ENCODE data around the gene SPDYE1. TPM values are rescaled to one million over a fixed set of nuclear protein-coding genes. Genes with fewer than 3 reads are reported as not detected.
"Not testable (repeated sequence)": the region's sequence is repeated elsewhere in the genome, so short reads cannot be mapped to it uniquely, and the experiment has no call there.

Gene SPDYE1, protein sequence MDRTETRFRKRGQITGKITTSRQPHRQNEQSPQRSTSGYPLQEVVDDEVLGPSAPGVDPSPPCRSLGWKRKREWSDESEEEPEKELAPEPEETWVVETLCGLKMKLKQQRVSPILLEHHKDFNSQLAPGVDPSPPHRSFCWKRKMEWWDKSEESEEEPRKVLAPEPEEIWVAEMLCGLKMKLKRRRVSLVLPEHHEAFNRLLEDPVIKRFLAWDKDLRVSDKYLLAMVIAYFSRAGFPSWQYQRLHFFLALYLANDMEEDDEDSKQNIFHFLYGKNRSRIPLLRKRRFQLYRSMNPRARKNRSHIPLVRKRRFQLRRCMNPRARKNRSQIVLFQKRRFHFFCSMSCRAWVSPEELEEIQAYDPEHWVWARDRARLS
- not detected in 2 replicates for total RNA-seq (2014; rRNA removed)
- polyA plus RNA-seq (2012): 0.16 TPM

DNA sequence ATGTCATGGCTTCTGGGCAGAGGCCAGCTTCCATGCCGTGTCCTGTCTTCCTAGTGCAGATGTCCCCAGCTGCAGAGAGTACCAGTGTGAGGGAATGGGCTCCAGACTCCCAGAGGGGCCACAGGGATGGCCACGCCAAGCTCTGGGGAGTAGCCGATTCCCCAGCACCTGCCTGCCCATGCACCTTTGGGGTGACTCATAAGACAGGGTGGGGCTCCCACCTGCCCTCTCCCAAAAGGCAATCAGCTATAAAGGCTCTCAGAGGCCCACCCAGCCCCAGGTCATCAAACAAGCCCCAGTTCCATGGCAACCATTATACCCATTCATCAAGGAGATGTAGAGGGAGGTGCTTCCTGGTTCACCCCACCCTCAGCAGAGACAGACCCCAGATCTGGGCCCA, at the start of gene SPDYE1:
TSS of gene SPDYE1 (plus strand) at position 366 of the 400 bp plus-strand sequence. CDS start 2,053 bp downstream, outside the sequence.
- not testable (repeated sequence) for DNase-seq (ENCODE audit: low read depth)

DNA sequence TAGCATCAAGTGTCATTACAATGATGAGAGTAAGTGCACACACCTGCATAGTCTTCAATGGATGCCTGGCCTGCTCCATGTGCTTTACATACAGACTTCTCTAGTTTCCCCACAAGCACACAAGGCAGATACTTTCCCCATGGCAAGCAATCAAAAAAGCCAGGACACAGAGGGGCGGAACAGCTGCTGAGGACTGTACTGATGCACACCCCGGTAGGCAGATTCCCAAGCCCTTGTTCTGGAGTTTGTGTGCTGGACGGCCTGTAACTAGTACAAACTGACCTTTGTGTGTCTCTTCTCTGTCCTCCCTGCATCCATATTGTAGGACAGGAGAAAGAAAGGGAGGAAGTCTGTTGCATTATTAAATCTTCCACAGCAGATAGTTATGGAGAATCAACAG, 45.7 kb upstream of the SPDYE1 start:
- peak; percentile 8 for DNase-seq (ENCODE audit: low read depth)

DNA sequence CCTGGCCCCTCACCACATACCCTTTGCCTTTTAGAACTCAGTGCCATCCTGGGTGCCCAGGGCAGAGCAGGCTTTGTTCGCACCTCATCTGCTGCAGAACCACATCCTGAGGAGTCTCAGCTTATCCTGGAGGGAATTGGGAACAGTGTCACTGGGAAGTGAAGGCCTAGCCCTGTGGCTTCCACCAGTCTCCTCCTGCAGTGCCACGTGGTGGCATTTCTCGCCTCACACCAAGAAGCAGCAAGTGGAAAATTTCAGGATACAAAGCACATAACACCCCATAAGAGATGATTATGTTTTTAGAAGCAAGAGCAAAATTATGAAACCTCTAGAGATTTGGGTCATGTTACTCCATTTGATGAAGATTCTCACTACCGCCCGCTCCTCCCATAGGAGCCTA, 44.6 kb upstream of the SPDYE1 start:
- no peak for DNase-seq (ENCODE audit: low read depth)

DNA sequence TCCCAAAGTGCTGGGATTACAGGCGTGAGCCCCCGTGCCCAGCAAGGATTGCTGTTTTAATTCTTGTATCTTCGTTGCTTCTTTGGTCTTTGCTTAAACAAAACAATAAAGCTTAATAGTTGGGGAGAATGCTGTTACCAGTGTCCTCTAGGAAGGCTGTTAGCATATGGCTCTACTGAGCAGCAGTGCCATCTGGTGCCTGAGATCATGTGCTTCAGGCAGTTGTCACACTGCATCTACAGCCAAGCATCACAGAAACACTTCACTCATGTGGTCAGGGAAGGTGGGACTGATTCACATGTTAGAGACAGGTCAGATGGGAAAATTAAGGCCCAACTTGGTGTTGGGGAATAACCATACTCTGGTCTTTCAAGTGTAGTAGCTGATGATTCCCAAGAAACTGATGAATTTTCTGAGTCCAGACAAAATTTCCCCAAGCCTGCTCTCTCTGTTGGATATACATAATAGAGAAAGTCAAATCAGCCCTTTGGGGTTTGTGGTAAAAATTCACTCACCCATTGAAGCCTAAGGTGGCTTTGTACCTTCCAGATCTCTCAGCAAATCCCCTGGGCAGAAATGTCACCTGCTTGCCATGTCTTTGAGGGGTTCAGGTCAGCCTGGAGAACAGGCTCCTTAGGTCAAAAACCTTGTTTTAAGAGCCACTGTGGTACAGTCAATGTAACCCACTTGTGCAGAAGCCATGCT, 43.0 kb upstream of the SPDYE1 start:
- peak; percentile 74 for DNase-seq (ENCODE audit: low read depth)

DNA sequence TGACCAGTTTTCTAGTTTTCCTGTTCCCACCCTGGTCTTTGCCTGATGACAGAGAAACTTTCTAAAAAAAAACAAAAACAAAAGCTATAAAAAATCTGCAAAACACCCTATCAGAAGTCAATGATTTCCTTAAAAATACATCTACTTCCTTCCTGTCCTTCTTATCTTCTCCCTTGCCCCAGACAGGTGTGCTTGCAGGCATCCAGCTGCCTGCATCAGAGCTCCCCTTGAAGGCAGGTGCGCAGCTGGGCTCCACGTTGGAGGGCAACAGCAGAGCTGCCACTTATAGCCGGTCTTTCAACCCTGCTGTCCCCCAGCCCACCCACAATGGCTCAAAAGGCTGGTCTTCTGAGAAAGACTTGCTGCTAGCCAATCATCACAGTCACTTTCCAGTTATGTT, 41.7 kb upstream of the SPDYE1 start:
- DNase-seq (ENCODE audit: low read depth): no peak

DNA sequence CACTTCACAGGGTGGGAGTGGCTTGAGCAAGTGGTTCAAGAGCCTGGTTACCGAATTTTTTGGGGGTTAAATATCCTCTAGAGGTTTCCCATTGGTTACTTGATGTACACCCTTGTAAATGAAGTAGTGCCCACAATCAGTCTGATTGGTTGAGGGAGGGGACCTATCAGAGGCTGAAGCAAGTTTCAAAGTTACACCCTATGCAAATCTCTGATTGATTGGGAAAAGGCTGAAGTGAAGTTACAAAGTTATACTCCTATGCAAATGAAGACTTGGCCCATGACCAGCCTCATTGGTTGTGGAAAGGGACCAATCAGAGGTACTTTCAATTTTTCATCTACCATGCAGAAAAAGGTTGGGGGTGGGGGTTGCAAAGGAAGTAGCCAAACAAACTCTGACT, 36.8 kb upstream of the SPDYE1 start:
- no peak for DNase-seq (ENCODE audit: low read depth)

DNA sequence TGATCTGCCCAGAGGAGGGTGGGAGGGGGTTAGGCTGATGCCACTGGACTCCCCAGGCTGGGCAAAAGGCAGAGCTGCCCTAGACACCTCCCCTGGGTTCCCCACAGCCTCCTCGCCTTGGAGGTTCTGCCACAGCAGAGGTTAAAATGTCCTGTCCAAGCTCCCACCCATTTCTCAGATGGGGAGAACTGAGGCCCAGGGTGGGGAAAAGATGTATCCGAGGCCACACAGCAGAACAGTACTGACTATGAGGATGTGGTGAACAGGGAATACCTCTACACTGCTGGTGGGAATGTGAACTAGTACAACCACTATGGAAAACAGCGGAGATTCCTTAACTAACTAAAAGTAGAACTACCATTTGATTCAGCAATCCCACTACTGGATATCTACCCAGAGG, 31.3 kb upstream of the SPDYE1 start:
- DNase-seq (ENCODE audit: low read depth): not testable (repeated sequence)

DNA sequence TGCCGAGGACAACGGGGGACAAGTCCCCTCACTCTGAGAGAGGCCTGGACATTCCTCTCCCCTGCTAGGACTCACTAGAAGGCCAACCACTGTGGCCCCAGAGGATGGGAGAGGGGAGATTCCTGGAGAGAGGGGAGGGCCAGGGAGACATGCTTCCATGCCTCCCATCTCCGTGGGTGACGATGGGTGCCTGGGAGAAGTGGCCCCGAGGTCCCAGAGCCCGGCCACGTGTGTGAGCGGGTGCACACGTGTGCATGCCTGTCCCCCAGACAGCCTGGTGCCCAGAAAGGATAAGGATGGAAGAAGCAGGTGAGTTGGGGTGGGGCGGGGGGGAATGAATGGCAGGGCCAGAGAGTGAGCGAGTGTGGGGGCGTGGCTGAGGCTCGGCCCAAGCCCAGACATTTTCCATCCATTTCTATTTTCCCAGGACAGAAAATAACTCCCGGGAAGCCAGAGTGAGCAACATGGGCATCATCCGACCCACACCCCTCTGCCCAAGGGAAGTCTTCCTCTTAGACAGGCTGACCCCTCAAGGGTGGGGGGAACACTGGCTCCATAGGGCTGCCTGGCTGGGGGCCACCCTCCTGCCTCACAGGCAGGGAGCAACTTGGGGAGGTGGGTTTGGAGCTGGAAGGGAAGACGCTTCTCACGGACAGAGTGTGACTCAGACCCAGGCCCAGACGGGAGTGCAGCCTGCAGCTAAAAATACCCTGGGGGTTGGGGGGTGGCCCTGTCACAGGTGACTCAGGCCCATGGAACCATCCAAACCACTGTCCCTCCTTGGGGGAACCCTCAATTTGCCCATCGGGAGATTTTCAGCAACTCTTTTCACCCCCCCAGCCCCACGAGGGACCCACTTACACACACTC, 29.3 kb upstream of the SPDYE1 start:
- peak; percentile 7 for DNase-seq (ENCODE audit: low read depth)

DNA sequence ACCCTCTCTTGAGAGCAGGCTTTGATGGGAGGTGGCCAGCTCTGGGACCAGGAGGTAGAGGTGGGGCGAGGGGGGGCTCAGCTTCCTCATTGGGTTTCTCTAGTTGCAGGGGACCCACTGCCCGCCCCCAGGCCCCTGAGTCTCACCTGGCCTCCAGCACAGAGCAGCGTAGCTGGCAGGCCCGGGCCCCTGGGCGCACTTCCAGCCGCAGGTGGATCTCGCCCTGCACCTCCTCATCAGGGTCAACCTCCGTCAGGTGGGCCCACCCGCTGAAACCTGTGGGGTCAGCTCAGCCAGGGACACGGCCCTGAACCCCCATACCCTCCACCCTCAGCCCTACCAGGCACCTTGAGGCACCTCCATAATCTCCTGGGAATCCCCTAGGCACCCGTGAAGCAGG, 28.1 kb upstream of the SPDYE1 start:
- not testable (repeated sequence) for DNase-seq (ENCODE audit: low read depth)

DNA sequence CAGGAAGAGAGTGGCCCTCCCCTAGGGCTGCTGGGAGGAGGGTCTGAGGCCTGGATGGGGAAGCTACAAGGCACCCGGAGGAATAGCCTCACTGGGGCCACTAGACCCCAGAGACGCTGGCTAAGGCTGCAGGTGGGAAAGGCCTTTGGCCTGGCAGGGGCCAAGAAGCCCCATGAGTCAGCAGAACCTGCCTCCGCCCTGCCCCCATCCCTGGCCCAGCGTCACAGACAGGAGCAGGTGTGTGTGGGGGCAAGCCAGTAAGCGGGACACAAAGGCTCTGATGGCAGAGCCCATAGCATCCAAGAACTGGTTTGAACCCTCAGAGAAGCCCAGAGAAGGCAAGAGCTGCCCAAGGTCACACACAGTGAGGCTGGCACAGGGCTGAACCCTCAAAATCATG, 27.0 kb upstream of the SPDYE1 start:
- peak; percentile 14 for DNase-seq (ENCODE audit: low read depth)

DNA sequence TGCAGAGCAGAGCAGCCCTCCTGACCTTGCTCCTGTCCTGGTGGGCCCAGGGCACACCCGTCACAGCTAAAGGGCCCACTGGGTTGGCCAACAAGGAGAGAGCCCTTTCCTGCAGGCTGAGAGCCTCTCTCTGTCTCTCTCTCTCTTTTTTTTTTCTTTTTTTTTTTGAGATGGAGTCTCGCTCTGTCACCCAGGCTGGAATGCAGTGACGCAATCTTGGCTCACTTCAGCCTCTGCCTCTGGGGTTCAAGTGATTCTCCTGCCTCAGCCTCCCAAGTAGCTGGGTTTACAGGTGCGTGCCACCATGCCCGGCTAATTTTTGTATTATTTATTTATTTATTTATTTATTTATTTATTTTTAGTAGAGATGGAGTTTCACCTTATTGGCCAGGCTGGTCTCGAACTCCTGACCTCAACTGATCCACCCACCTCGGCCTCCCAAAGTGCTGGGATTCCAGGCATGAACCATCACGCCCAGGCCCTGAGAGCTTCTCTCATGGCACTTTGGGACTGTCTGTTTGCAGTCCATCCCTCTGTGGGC, 23.6 kb upstream of the SPDYE1 start:
- not testable (repeated sequence) for DNase-seq (ENCODE audit: low read depth)

DNA sequence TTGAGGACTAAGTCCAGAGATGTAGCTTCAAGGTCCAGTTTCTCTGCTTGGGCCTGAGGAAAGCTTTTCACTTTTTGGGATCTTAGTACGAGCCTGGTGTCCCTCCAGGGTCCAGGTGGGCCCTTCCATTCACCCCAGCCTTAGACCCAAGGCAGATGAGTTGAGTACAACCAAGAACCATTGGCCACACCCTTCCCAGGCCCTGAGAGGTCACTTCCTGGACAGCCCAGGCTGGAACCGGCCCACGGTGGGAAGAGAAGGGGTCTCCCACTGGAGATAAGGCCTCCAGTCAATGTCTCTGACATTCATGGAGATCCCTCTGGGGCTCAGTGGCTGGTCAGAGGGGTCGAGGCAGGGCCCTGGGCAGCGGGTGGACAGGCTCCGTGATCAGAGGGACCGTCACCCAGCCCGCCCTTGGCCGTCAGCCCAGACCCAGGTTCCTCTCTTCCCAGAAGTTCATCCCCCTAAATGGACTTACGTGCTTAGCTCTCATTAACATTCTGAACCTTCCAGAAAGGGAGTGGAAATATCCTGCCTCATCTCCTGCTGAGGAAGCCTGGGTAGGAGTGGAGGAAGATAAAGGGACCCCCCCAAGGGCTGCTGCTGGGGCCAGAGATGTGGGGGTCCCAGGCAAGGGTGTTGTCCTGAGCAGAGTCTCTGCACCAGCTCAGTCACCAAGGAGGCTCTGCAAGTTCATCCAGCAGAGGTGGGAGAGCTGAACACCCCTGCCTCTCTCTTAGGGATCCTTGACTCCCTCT, 22.8 kb upstream of the SPDYE1 start:
- not testable (repeated sequence) for DNase-seq (ENCODE audit: low read depth)

DNA sequence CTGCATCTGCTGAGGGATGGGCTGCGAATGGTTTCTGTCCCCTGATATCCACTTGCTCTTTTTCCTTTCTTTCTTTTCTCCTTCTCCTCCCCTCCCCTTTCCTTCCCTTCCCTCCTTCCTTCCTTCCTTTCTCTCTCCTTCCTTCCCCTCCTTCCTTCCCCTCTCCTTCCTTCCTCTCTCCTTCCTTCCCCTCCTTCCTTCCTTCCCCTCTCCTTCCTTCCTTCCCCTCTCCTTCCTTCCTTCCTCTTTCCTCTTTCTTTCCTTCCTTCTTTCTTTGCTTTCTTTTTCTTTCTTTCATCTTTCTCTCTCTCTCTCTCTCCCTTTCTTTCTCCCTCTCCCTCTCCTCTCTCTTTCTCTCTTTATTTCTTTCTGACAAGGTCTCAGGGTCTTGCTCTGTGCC, 20.2 kb upstream of the SPDYE1 start:
- no peak for DNase-seq (ENCODE audit: low read depth)

DNA sequence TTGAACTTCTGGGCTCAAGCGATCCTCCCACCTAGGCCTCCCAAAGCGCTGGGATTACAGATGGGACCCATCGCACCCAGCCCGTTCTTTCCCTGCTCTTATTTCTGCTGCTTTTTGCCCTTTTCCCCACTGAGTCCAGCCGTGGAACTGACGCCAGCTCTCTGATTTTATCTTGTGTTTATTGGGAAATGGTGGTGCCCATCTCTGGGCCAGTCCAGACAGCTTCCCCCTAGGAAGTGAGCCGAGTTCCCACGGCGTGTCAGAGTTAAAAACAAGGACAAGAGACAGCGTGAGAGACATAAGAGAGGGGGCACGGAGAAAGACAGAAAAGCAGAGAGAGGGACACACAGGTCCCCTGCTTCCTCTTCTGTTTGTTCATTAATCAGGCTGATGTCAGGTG, 19.6 kb upstream of the SPDYE1 start:
- DNase-seq (ENCODE audit: low read depth): not testable (repeated sequence)

DNA sequence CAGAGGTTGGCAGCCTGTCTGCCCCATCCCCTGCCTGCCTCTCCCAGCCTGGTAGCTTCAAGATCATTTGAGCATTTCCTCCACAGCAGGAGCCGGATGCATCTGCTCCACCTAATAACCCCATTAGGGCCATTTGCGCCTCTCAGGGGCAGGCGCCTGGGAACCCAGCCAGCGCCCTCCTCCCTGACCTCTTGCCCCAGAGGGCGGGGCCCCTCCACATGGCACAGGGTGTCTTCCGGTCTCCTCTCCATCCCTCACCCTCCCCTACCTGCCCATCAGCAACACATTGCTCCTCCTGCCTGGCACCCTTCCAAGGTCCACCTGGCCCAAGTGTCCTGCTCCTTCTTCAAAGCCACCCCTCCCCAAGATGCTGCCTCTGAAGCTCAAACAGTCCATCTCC, 14.8 kb upstream of the SPDYE1 start:
- DNase-seq (ENCODE audit: low read depth): not testable (repeated sequence)

DNA sequence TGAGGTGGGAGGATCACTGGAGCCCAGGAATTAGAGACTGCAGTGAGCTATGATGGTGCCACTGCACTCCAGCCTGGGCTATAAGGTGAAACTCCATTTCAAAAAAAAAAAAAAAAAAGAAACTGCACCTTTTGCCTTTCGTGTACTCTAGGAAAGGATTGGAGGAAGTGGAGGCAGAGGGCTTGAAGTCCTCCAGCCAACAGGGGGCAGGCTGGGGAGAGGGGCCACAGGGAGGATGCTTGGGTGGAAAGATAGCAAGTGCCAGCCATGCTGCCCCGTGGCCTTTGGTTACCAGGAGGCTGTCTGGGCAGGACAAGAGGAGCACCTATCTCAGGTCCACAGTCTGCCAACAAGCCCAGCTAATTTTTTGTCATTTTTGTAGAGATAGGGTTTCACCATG, 14.0 kb upstream of the SPDYE1 start:
- not testable (repeated sequence) for DNase-seq (ENCODE audit: low read depth)

DNA sequence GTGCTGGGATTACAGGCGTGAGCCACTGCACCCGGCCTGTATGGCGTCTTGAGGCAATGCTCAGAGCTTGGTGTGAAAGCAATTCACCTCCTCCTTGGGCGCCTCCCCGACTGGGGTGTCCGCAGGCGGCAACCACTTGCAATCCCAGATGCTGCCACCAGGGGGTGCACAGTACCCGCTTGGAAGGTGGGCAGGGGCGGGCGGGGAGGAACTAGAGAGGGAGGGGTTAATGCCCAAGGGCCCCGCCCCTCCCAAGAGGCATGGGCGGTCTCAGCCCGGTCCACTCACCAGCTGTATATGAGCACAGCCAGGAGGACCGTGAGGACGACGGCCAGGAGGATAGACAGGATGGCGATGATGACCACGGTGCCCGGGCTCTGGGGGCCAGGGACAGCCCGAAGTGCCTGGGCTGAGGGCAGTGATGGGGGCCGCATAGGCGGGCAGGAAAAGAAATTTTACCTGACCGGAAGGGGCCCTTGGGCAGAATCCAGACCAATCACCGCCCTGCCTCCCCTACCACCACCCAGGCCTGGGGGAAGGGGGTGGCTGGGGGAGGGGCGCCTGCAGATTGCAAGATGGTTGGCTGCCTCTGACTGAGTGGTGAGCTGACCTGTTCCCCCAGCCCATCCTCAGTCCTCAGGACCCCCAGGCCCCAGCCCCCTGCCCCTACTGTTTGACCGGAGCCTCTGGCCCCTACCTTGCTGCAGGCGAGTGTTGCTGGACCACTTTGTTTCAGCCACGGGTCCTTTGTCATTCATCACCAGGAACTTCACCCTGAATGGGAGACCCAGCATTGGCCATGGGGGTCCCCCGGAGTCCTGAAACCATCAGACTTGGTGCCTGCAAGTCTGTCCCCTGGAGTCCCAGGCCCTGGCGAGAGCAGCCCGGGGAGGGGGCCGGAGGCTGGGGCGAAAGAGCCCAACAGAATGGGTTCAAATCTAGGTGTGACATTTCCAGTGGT, 11.5 kb upstream of the SPDYE1 start:
- peak; percentile 77 for DNase-seq (ENCODE audit: low read depth)

DNA sequence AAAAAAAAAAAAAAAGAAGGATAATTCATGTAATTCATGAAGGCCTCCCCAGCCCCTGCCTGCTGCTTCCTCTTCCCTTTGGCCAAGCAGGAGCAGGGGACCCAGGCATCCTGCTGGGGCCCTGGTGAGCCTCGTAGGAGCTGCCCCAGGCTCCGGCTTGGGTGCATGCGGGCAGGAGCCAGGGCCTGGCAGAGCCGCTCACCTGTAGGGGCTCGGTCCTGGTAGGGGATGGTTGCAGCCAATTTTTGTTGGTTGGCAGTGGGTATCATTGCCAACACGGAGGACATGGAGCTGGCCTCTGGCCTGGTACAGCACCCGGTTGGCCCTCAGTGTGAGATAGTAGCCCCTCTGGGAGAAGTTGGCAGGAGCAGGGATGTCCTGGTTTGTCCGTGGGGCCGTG, 10.2 kb upstream of the SPDYE1 start:
- DNase-seq (ENCODE audit: low read depth): not testable (repeated sequence)

DNA sequence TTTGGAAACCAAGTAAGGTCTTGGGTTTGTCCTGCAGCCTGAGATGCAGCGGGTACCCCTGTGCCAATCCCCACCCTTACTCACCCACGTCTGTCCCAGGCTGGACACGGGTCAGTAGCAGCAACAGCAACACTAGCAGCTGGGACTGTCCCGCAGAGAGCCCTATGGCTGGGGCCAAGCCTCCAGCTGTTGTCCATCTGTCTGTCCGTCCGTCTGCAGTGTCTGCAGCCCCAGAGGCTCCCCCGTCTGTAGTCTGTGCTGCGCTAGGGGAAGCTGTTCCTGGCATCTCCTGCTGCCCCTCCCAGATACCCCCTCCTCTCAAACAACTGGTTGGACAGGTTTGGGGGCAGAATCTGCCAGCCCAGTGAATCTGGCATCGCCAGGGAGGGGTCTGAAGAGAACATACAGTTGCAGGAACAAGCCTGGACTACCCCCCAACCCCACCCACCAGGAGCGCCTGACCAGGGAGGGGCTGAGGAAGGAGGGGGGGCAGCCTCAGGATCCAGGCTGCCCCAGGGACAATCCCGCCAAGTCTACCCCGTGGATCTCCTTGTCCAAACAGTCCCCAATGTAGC, 7.6 kb upstream of the SPDYE1 start:
- DNase-seq (ENCODE audit: low read depth): peak; percentile 36

Measured in LHCN-M2 (cell line).